GM19025 (cell line): ENCODE results near the gene LEMD3.
A peak's percentile ranks its signal among the peaks of the same experiment; 100 is the strongest.

Experiments used
- ATAC-seq: cut with Tn5 transposase; IDR thresholded peaks from one replicate; pipeline ENCODE4 v1.9.1; 2021; ENCODE audit warnings: mild to moderate bottlenecking, low read depth, moderate library complexity; ENCODE audit not compliant: unreplicated experiment

The LEMD3 gene

DNA sequence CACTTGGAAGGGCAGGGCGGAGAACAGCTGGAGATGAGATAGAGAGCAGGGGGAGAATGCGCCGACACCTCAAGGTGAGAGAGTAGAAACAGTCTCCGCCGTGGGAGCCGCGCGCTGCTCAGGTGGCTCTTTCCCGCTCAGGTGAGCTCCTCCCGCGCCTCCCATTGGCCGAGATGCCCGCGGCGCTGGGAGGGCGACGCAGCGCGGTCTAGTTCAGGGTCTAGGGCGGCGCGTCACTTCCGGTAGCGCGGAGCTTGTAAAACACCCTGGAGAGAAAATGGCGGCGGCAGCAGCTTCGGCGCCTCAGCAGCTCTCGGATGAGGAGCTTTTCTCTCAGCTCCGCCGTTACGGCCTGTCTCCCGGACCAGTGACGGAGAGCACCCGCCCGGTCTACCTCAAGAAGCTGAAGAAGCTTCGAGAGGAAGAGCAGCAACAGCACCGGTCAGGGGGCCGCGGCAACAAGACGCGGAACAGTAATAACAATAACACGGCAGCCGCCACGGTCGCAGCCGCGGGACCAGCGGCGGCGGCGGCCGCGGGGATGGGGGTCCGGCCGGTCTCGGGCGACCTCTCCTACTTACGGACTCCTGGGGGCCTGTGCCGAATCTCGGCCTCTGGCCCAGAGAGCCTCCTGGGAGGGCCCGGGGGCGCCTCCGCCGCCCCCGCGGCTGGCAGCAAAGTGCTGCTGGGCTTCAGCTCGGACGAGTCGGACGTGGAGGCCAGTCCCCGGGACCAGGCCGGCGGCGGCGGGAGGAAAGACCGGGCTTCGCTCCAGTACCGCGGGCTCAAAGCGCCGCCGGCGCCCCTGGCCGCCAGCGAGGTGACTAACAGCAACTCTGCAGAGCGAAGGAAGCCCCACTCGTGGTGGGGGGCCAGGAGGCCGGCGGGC lies at the start of gene LEMD3:
Gene LEMD3 (plus strand): TSS at position 264 of the 889 bp plus-strand sequence. CDS start 14 bp downstream, at position 278.
- ATAC-seq = peak; percentile 94

DNA sequence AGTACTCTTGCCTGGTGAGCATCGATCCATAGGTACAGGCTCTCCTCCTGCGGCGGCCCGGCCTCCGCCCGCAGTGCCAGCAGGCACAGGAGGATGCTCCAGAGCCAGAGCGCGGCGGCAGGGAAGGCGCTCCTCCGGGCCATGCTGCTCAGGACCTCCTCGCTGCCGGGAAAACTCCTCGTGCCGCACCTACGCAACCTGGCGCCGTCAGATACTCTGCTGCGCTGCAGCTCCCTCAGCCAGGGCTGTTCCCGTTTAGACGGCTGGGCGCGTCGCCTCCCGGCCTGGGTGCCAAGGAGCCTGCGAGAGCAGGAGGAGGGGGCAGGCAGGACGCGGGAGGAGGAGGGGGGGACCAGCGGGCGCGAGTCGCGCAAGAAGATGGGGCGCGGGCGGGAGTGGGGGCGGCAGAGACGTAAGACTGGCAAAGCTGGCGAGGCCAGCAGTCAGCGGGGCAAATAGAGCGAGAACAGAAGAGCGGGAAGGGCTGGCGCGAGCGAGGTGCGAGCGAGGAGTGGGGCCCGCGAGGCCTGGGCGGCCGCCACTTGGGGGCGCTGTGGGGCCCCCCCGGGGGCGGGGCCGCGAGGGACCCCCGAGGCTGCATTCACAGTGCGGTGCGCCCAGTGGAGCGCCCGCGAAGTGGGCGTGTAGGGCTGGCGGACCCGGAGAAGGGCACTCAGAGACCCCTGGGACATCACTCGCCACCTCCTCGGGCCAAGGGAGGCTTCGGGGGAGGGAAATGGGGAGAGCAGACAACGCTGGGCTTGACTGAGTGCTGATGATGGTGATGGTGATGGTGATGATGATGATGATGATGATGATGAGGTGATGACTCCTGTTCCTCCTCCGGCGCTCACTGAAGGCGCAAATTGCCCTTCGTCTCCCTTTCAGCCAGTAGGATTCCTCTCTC lies 48.1 kb upstream of the LEMD3 start, which contains the start of gene WIF1:
Gene WIF1 (minus strand): TSS at position 257 of the 907 bp plus-strand sequence. CDS start 114 bp downstream, at position 143.
- ATAC-seq = no peak

DNA sequence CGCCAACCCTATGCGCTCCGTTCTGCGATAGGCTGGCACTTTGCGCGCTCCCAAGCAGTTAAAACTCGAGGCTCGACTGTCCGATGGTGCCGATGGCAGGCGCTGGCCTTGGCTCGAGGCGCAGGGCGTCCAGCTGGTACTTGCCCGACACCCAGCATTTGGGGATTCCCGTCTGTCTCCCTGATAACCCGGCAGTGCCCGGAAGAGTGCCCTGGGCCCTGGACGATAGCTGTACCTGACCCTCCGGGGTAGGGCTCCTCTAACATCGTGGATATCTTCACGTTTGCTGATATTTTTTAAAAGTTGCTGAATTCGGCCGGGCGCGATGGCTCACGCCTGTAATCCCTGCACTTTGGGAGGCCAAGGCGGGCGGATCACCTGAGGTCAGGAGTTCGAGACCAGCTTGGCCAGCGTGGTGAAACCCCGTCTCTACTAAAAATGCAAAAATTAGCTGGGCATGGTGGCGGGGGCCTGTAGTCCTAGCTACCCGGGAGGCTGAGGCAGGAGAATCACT lies 47.4 kb upstream of the LEMD3 start:
- no peak for ATAC-seq

DNA sequence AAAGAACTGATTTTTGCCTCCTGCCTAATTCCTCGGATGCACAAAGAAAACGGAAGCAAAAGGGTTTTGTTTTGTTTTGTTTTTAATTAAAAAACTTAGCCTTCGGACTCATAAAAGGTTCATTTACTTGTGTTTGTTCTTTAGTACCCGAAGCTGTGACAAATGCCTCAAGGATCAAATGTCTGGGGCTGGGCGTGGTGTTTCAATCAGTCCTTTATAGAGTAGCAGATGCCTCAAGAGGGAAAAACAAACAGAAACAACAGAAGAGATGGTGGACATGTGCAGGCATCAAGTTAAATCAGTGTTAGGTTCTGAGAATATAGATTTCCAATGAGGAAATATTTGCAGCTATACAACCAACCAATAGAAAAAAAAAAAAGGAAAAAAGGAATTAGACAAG lies 46.7 kb upstream of the LEMD3 start:
- no peak for ATAC-seq

DNA sequence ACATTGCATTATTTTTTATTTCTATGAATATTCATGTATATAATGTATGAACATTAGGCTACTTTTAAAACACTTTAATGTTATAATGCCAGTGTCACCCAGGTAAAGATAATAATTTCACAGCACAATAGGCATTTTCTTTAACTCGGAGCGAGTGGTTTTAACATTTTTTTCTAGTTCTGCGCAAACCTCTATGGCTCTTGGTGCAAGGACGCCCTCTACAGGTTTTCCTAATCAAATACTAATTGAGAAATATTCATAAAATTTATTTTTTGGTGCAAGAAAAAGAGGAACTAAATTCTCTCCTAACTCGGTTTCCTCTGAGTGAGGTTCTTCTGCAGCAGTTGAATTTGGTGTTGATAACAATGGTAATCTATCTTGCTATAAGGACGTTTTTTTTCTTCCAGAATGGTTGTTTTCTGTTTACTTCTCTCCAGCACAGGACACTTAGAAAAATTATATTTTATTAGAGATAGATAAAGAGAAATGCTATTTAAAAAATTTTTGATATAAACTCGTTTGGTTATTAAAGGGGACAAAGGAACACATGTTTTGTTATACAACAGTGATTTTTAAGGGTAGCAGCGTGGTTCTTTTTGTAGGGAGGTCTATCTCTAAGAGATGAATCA lies 45.8 kb upstream of the LEMD3 start:
- no peak for ATAC-seq

DNA sequence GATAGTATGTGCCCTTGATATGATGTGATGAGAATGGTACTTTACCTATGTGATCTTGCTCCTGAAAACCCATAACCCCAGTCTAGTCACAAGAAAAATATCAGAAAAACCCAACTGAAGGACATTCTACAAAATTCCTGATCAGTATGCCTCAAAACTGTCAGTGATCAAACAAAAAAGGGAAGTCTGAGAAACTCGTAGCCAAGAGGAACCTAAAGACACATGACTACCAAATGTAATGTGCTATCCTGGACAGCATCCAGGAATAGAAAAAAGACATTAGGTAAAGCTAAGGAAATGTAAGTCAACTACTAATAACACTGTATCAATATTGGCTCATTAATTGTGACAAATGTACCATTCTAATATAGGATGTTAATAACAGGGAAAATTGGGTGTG lies 44.1 kb upstream of the LEMD3 start:
- no peak for ATAC-seq

DNA sequence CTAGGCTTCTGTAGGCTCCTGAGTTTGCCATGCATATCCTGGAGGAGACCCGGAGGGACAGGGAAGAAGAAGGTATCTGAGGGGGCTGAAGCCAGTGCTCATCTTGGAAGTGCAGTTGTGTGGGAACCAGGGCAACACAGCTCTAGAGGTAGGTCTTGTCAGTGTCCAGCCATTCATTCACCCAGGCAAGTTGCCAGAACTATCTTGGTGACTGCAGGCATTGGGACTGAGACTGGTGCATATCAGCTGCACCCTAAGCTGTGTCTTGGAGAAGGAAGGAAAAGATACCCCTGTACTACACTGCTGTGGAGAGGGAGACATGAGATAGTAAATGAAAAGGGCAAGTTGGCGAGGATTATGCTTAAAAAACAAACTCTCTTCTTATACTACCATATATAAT lies 43.4 kb upstream of the LEMD3 start:
- no peak for ATAC-seq

DNA sequence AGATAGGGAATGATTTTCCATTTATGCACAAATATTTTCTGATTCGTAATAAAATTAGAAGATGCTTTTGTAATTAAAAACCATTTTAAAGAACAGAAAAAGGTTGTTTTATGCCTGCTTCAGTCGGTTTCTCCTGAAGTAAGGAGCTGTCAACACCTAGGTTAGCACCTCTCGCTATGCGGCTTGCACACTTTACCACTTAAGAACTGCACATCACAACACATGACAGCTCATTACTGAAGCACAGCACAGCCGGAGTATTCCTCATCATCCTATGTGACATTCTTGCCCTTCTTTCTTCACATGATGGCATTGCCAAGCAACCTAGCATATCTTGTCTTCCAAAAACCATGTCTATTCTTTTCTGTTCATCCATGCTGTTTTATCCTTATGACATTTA lies 42.9 kb upstream of the LEMD3 start:
- no peak for ATAC-seq

DNA sequence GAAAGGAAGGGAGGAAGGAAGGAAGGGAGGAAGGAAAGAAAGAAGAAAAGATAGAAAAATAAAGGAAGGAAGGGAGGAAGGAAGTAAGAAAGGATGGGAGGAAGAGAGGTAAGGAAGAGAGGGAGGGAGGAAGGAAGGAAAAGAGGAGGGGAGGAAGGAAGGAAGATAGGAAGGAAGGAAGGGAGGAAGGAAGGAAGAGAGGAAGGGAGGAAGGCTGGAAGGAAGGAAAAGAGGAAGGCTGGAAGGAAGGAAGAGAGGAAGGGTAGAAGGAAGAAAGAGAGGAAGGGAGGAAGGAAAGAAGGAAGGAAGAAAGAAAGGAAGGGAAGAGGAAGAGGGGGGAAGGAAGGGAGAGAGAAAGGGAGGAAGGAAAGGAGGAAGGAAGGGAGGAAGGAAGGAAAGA lies 35.5 kb upstream of the LEMD3 start:
- no peak for ATAC-seq

DNA sequence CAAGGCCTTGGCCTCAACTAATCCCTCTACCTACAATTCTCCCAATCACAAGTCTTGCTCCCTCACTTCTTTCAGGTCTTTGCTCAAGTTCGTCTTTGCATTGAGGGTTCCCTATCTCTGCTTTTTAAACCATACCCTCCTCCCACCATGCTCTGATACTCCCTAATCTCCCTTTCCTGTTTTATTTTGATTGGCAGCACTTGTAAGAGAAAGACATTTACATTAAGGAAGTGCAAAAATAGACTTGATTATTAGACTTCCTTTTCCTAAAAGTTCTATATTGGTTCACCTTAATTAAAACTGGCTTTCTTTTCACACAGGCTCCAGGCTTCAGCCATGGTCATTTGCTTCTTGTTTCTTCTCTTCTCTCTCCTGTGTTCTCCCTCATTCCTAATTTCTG lies 30.0 kb upstream of the LEMD3 start:
- no peak for ATAC-seq

DNA sequence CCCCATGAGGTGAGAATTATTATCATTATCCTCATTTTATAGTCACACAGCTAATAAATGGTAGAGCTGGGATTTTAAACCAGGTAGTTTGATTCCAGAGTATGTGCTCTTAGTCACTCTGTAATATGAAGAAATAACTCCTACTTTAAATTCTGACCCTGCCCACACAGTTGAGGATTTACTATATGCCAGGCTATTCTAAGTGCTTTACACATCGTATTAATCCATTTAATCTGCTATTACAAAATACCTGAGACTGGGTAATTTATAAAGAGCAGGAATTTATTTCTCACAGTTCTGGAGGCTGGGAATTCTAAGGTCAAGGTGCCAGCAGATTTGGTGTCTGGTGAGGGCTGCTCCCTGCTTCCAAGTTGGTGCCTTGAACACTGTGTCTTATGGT lies 28.6 kb upstream of the LEMD3 start:
- no peak for ATAC-seq

DNA sequence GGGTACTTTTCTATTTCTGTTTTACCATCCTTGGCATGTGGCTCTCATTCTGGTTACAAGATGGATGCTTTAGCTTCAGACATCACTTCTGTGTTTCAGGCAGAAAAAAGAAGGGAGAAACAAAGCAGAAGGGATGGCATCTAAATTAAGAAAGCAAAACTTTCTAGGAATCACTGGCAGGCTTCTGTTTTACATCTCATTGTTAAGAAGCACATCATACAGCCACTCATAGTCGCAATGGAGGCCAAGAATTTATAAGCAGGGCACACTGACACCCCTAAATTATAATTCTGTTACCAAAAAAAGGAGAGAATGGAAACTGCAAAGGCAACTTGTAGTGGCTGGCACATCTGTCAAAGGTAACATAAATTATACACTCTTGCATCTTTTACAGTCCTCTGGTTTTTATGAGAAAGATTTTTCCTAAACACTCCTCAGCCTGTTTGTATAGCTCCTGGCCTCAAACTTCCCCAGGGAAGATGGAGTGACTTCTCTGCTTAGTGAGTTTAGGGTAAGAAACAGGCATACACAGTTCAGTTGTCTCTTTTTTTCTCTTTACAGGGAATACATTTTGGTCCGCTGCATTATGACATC lies 22.0 kb upstream of the LEMD3 start:
- no peak for ATAC-seq

DNA sequence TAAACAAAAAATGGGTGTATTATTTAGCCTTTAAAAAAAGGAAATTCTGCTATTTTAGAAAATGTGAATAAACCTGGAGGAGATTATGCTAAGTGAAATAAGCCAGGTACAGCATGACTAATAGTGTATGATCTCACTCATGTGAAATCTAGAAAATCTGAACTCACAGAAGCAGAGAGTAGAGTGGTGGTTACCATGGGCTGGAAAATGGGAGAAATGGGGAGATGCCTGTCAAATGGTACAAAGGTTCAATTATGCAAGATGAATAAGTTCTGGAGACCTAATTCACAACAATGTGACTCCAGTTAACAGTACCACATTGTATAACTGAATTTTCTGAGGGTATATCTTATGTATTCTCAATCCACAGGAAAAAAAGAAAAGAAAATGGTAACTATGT lies 17.4 kb upstream of the LEMD3 start:
- no peak for ATAC-seq

DNA sequence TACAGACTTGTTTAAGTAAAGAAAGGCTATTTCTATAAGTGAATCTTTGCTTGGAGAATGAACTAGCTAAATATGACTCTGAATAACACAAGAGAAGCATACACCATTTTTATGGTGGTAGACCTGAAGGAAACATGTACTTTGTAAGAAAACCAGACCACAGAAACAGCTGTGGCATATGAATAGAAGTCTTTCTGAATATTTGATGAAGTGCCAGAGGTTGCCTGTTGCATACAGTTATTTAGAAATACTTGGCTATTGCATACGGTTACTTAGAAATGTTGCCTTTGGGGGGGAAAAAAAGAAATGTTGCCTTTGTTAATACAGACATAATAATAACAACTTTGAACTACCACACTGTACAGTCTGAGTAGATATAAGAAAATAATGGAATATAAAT lies 16.8 kb upstream of the LEMD3 start:
- no peak for ATAC-seq

DNA sequence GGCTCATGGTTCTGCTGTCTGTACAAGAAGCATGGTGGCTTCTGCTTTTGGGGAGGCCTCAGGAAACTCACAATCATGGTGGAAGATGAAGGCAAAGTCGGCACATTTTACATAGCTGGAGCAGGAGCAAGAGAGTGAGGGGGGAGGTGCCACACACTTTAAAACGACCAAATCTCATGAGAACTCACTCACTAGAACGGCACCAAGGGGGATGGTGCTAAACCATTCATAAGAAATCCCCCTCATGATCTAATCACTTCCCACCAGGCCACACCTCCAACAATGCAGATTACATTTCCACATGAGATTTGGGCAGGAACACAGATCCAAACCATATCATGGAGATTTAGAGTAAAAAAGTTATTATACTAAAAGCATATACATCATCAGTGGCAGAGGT lies 13.6 kb upstream of the LEMD3 start:
- peak; percentile 34 for ATAC-seq

DNA sequence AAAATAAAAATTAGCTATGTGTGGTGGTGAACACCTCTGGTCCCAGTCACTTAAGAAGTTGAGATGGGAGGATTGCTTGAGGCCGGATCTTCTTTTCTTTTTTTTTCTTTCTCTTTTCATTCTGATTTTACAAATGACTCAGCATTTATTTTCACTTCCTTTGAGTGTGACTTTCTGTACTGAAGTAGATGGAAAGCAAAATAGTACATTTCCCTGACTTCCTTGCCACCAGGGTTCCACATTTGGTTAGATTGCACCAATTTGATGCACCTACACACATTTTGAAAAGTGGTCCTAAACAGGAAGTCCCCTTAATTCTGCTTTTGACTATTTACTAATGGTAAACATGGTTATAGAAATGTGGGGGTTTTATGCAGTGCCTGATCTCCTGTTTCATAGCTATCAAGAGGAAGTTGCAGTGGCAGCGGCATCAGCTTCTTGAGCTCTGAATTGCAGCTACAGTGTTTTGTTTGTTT lies 13.0 kb upstream of the LEMD3 start:
- peak; percentile 88 for ATAC-seq

DNA sequence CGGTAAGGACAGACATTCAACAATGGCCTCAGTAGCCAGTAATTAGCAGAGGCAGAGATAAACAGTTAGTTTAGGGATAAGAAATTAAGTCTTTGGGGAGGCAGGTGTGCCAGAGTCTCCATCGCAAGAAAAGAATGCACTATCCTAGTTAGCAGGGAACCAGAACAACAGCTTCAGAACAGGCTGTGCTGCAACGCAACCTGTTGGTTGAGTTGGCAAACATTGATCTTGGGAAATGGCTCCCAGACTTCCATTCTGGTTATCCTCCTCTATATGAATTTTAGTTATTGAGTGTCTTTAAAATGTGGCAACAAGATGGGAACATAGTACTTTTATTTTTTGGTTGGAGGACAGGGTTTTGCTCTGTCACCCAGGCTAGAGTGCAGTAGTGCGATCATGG lies 12.3 kb upstream of the LEMD3 start:
- ATAC-seq = no peak

DNA sequence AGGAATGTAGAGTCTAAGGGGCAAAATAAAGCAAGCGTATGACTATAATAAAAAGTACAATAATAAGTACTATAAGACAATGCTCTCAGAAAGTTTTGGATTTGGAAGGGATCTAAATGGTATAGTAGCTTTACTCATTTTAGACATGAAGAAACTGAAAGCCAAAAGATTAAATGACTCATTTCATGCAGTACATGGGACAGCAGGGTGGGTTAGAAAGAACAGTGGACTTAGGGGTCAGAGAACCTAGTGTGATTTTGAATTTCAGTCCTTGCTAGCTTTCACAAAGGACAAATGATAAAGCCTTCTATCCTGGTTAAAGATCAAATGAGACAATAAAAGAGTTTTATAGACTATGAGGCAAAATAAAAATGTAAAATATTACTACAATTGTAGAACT lies 6.8 kb upstream of the LEMD3 start:
- peak; percentile 70 for ATAC-seq

DNA sequence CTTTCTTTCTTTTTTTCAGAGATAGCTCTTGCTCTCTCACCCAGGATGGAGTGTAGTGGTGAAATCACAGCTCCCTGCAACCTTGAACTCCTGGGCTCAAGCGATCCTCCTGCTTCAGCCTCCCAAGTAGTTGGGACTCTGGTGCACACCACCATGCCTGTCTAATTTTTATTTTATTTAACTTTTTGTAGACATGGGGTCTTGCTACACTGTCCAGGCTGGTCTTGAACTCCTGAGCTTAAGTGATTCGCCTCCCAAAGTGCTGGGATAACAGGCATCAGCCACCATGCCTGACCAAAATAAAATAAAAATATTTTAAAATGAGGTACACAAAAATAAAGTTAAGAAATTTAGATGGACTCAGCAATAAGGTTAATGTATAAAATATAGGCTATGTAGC lies 5.1 kb upstream of the LEMD3 start:
- no peak for ATAC-seq

DNA sequence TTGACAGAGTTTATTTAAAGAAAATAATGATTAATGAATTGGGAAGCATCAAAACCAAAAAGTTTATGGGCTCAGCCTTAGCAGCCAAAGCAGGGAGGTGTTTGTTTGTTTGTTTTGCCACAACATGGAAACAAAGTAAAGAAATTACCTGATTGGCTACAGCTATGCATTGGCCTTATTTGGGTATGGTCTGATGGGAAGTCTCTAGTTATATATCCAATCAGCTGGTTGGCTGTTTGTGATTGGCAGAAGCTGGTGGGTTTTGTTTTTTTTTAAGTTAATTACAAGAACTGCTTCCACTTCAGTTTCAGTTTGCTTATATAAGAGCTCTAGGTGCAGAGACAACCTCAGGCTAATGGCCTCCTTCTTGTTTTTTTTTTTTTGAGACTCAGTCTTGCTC lies 4.6 kb upstream of the LEMD3 start:
- ATAC-seq = no peak
